HS-5 (cell line): ENCODE results near the gene PROM1.

Source experiments
- DNase-seq: peaks from one replicate; pipeline ENCODE4 v3.0.0-alpha.2; 2012; ENCODE audit warnings: low read depth

The PROM1 gene

GRCh38 chr4:16056681-16057385 lies 27.0 kb downstream of the PROM1 start:
- no peak for DNase-seq

GRCh38 chr4:16055873-16056272 lies 27.9 kb downstream of the PROM1 start:
- no peak for DNase-seq

DNA sequence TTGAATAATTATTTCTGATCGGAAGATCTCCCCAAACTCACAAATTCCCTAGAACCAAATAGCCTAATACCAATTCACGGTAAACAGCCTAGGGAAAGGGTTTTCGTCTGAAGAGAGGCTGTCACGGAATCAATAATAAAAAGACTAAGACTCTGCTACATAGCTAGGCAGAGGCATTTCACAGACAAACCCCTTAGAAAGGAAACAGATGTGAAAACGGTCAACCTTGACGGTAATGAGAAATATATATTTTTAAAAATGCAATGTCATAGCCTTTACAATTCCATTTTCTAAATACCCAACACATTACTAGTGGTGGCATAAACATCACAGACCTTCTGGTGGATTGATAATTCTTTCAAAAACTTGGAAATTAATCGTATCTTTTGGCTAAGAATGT lies 28.4 kb downstream of the PROM1 start:
- DNase-seq, result no peak

GRCh38 chr4:16052939-16053338 lies 30.9 kb downstream of the PROM1 start:
- DNase-seq, result no peak

- no peak for DNase-seq
Observed at GRCh38 chr4:16051980-16052379, 31.8 kb downstream of the PROM1 start.

DNA sequence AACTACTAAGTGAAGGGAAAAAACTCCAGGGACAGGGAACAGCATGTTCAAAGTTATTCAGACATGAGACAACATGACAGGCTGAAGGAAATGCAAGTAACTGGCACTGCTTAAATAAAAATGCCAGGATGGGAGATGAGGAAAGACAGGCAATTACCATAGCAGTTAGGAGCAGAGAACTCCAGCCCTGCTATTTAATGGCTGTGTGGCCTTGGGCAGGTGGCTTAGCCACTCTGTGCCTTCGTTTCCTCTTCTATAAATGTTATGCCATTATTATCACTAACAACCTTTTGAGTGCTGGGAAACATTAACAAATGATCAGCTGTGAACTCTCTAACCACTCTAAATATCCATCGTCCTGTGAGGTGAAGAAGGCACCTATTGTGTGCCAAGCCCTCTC lies 32.7 kb downstream of the PROM1 start:
- no peak for DNase-seq

DNA sequence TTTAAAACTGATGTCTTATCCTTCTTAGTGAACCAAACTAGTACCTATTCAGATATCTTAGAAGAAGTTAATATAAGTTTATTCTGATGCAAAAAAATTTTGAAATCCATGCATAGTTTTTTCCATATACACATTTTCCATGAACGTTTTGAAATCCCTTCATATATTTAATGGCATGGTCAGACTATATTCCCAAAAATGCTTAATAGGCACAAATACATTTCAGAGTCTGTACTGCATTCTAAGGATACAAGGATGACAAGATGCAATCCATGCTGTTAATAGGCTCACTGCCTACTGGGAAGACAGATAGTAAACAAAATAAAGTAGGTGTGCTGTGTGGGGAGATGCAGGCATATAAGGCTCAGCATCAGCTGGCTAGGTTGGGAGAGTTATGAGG lies 33.2 kb downstream of the PROM1 start:
- no peak for DNase-seq

DNA sequence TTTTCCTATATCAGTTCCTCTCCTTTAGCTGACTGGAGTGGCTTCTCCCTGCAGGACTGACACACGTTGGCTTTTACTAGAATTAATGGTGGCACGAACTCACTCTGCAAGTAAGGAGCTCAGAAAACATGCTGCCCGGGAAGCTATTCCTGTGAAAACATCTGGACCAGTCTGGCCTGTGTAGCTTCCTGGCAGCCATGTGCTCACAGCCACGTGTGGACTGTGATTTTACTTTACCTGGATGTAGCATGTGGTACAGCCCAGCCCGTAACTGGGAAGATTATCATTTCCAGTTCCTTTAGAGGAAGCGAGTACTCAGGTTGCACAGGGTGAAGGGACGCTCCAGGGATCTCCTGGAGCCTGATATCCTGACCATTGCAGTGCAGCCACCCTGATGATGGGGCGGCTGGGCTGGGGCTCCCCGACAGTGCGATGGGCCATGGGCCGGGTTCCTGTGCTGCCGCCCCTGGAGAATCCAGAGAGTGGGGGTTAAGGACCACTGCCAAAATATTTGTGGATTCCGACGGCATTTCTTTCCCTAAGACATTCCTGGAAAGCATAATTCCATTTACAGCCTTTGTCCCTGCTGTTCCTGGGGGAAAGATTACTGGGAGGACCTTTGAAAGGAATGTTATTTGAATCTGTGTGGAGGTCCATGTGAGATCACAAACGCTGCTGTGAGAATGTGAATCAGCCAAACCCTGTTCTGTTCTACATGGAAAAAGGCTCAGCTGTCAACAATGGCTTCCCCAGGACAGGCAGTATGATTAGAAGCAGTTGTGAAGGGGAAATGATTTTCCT lies 35.0 kb downstream of the PROM1 start:
- no peak for DNase-seq

GRCh38 chr4:16045687-16046086 lies 38.1 kb downstream of the PROM1 start:
- no peak for DNase-seq

DNA sequence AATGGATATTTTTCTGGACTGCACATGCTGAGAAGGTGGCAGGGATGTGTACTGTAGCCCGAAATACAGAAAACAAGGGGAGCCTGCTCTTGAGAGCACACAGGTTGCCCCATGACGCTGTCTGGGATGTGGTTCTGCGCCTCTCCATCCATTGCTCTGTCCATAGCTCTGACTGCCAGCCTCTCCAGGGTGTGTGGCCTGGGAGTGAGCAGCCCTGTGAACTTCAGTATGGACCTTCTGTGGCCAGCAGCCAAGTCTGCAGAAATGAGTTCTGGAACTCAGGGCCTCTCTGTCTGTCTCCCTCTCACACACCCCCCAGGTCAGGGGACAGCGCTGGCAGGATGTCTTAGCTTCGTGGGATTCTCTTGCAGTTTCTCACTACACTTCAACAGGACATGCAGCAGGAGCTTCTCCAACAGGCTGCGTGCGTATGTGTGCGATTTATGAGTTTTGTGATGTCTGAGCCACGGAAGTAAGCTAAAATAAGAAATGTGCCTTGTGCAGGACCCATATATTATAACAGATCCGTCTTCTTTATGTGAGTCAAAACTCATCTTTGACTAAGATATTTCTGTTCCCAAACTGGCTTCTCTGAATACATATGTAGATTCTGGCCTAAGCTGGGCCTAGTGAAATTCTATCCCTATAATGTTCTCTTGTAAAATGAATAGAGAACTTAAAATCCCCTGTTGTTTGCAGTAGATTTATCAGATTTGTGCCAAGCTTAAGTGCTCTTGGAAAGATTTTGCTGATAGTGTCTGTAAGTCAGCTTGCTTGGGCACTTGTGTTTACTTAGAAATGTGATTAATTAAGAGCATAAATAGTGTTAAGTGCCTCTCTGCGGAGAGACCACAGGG lies 40.0 kb downstream of the PROM1 start:
- DNase-seq, result no peak

- DNase-seq, result no peak
Observed at GRCh38 chr4:16039139-16039538, 44.7 kb downstream of the PROM1 start.

- DNase-seq, result no peak
Observed at GRCh38 chr4:16037901-16038300, 45.9 kb downstream of the PROM1 start.

DNA sequence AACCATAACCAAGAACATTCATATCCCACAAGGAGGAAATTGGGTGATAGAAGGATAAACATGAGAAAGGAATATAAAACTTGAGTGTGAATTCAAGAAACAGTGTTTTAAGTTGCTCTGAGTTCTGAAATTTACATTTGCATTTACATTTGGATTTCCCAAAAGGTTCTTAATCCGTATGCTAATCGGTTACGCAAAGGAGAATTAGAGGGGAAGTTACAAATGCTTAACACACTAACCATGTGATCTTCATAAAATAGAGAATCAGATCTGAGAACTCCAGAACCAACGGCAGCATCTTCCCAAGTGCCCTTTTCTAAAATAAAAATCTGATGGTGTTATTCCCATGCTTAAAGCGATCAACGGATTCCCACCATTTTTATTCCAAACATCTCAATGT lies 48.0 kb downstream of the PROM1 start:
- DNase-seq, result no peak

GRCh38 chr4:16034010-16034748 lies 49.6 kb downstream of the PROM1 start:
- no peak for DNase-seq

DNA sequence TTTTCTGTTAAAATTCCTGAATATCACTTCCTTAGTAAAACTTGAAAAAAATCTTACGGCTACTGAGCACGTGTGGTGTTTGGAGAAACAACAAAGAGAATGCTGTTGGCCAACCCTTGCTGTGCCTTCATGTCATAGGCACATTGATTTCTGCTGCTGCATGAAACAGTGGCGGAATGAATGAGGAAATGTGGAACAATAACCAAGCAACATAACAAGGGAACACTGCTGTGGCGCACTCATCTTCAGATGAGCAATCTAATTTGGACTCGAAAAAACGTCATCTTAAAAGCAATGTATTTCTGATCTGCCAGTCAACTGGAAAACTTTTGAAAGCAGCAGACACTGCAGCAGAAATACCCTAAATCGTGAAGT lies 51.4 kb downstream of the PROM1 start:
- no peak for DNase-seq

GRCh38 chr4:16031546-16032395 lies 52.1 kb downstream of the PROM1 start:
- no peak for DNase-seq

- no peak for DNase-seq
Observed at GRCh38 chr4:16029886-16030285, 53.9 kb downstream of the PROM1 start.

DNA sequence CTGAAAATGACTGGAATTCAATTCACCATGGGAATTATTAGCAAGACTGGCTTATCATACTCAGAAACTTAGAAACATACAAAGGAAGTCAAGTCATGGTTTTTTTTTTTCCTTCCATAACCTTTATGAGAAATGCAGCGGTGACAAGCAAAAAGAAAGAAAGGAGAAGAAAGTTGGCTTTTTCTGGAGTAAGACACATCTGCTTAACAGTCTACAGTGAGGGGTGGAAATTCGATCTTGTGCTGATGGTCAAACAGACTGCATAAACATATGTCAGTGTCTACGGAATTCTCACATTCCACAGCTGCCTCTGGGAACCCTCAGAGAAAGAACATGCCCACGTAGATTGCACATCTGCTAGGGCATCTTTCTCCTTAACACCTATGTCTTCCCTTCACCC lies 54.6 kb downstream of the PROM1 start:
- DNase-seq, result no peak

- DNase-seq, result no peak
Observed at GRCh38 chr4:16027626-16028025, 56.2 kb downstream of the PROM1 start.

- no peak for DNase-seq
Observed at GRCh38 chr4:16027114-16027513, 56.7 kb downstream of the PROM1 start.

GRCh38 chr4:16026160-16026761 lies 57.6 kb downstream of the PROM1 start:
- DNase-seq, result no peak
